ENCODE measurements around the gene RUNDC3A.

Gene RUNDC3A

GRCh38 chr17:44283344-44284023, 24.9 kb upstream of the RUNDC3A start:
- no peak for DNase-seq (ENCODE audit: low read depth)
- no peak for TF ChIP-seq CTCF (conservative IDR thresholded peaks at IDR 0.05; ENCODE audit: low read depth, low read length)
- no peak overlapping the region for H3K4me3 ChIP-seq (ENCODE audit: low read depth, low read length)

- TF ChIP-seq CTCF (conservative IDR thresholded peaks at IDR 0.05; ENCODE audit: low read depth, low read length) = no peak
- H3K4me3 ChIP-seq (ENCODE audit: low read depth, low read length) = no peak overlapping the region
- no peak for DNase-seq (ENCODE audit: low read depth)
Measured at GRCh38 chr17:44284024-44284400, 24.4 kb upstream of the RUNDC3A start.

- DNase-seq (ENCODE audit: low read depth) = no peak
- no peak for TF ChIP-seq CTCF (conservative IDR thresholded peaks at IDR 0.05; ENCODE audit: low read depth, low read length)
- no peak overlapping the region for H3K4me3 ChIP-seq (ENCODE audit: low read depth, low read length)
Measured at GRCh38 chr17:44287651-44288050, 20.8 kb upstream of the RUNDC3A start.

GRCh38 chr17:44293509-44294226, 14.7 kb upstream of the RUNDC3A start:
- TF ChIP-seq CTCF (conservative IDR thresholded peaks at IDR 0.05; ENCODE audit: low read depth, low read length) = no peak
- no peak for DNase-seq (ENCODE audit: low read depth)
- no peak overlapping the region for H3K4me3 ChIP-seq (ENCODE audit: low read depth, low read length)

GRCh38 chr17:44297975-44298374, 10.4 kb upstream of the RUNDC3A start:
- H3K4me3 ChIP-seq (ENCODE audit: low read depth, low read length) = no peak overlapping the region
- no peak for TF ChIP-seq CTCF (conservative IDR thresholded peaks at IDR 0.05; ENCODE audit: low read depth, low read length)
- no peak for DNase-seq (ENCODE audit: low read depth)

- H3K4me3 ChIP-seq (ENCODE audit: low read depth, low read length) = no peak overlapping the region
- no peak for TF ChIP-seq CTCF (conservative IDR thresholded peaks at IDR 0.05; ENCODE audit: low read depth, low read length)
- DNase-seq (ENCODE audit: low read depth) = no peak
Measured at GRCh38 chr17:44304651-44305050, 3.8 kb upstream of the RUNDC3A start.

All from choroid plexus epithelial cell (primary cell).